ENCODE data around the gene PDP2.

Gene PDP2, protein sequence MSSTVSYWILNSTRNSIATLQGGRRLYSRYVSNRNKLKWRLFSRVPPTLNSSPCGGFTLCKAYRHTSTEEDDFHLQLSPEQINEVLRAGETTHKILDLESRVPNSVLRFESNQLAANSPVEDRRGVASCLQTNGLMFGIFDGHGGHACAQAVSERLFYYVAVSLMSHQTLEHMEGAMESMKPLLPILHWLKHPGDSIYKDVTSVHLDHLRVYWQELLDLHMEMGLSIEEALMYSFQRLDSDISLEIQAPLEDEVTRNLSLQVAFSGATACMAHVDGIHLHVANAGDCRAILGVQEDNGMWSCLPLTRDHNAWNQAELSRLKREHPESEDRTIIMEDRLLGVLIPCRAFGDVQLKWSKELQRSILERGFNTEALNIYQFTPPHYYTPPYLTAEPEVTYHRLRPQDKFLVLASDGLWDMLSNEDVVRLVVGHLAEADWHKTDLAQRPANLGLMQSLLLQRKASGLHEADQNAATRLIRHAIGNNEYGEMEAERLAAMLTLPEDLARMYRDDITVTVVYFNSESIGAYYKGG

DNA sequence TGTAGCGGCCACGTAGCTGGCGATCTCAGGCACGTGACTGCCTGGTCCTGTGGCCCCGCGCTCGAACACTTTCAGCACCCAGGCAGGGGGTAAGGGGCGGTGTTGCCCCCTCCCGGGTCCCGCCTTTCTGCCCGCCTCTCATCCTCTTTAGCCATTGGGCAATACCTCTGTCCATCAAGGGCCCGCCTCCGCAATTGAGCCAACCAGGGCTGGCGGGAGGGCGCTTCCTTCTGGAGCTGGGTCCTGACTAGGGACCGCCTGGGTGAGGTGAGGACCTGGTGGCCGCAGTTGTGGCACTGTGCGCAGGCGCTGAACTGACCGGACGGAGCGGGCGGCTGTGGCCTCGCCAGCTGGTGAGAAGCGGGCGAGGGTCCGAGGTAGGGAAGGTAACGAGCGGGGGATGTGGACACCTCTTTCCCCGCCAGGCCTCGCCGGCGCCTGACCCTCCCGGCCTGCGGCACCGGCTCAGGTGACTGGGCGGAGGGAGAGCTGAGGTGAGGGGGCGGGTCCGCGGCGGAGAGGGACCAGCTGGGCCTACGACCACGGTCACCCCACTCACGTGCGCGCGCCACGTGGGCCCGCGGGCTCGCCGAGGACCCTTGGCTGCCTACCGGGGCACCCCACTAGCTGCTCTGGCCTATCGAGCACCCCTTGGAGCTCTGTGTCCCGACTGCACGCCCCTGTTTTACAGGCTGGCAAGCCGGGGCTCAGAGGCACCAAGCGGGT lies at the start of gene PDP2:
Gene PDP2, plus strand, starts transcription at position 228 of the 726 bp plus-strand sequence. CDS start 3,770 bp downstream, outside the sequence.
- FAIRE-seq, result peak; percentile 33

DNA sequence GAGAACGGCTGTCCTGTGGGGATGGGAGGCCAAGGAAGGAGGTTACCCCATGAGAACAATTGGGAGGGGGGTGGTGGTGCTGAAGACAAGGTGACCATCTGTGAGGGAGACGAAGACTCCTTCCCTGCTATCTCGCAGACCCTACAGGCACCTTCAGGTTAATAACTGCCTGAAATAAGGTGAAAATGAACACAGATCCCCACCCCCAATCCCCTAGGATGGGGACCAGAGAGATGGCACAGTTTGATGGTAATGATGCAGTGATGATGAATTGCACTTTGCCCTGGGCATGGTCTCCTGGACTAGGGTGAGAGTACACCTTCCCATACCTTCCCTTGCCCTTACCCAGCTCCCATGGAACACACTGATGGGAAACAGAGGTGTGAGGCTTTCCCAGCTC lies 48.1 kb upstream of the PDP2 start:
- FAIRE-seq, result no peak

DNA sequence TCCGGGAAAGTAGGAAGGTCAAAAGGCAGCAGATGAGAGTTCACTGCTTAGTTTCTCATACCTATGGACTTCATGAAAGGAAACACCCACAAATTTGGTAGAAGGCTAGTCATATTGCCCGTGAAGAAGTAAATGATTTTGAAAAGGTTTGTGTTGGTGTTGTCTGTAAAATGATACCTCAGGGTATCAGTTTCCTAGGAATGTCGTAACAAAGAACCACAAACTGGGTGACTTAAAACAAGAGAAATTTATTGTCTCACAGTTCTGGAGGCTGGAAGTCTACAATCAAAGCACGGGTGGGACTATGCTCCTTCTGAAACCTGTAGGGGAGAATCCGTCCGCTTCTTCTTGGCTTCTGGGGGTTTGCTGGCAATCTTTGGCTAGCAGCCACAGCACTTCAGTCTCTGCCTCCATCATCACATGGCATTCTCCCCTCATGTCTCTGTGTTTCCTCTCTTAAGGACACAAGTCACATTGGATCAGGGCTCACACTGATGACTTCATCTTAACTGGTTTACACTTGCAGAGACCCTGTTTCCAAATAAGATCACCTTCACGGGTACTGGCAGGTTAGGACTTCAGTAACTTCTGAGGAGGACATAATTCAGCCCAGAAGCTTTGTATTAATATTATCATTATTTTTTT lies 47.5 kb upstream of the PDP2 start:
- FAIRE-seq, result no peak

DNA sequence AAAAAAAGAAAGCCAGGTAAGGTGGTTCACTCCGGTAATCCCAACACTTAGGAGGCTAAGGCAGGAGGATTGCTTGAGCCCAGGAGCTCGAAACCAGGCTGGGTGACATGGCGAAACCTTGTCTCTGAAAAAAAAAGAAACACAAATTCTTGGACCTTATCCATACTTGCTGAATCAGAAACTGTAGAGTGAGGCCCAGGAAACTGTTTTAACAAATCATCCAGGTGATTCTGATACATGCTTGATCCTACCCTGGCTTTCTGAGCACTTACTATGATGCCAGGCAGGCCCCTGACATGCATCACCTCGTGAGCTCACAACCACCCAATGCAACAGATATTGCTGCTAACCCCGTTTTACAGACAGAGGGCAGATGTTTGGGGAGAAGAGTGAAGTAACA lies 45.6 kb upstream of the PDP2 start:
- FAIRE-seq, result no peak

DNA sequence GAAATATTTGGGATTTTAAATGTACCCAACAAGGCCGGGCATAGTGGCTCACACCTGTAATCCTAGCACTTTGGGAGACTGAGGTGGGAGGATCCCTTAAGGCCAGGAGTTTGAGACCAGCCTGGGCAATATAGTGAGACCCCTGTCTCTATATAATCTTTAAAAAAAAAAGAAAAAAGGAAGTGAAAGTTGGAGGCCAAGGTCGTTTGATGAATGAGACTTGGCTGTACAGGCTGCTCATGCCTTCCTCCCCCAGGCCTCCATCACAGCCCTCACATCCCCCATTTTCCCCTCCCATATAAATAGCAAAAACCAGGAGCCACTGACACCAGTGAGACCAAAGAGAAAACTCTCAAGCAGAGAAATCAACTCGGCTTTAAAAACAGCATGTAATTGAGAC lies 39.4 kb upstream of the PDP2 start:
- no peak for FAIRE-seq

DNA sequence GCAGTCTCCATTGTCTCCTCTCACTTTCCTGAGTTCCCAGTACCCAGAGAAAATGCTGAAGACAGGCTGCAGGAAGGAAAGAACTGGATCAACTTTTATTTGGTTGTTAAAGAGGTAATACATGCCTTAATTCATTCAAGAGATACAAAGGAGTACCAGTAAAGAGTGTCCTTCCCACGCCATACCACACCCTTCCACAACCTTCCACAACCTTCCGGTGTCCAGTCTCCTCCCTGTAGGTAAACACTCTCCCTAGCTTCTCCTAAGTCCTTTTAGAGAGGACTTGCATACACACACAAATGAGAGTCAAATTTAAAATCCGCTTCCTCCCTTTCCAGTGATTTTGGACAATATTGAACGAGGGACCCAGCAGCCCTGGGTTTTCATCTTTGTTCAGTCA lies 38.9 kb upstream of the PDP2 start:
- FAIRE-seq, result no peak

DNA sequence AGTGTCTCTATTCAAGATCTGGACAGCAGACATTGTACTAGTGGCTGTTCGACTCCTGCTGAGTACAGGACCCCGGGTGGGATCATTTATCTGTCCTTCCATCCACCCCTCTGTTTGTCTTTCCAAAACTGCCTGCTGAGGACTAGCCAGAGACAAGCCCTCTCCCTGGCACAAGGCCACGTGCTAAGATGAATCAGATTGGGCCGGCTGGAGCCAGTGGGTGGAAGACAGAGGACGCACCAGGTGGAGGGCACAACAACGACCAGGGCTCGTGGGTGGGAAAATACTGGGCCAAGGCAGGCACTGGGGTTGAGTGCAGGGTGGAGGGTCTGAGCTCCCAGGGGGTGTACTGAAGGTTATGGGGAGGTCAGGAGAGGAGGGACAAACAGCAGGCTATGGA lies 37.5 kb upstream of the PDP2 start:
- no peak for FAIRE-seq

DNA sequence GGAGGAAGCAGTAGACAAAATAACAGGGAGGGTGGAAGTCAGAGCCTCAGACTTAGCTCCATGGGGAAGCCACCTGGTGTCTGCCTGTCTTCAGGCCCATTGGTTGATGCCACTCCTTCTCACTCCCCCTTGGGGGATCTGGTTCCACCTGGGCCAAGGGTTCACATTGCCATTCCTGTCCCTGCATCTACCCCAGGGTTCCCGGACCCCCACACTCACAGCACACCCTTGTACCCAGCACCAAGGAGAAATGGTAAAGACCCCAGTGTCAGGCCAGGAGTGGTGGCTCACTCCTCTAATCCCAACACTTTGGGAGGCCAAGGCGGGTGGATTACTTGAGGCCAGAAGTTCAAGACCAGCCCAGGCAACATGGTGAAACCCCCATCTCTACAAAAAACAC lies 37.1 kb upstream of the PDP2 start:
- FAIRE-seq, result no peak

DNA sequence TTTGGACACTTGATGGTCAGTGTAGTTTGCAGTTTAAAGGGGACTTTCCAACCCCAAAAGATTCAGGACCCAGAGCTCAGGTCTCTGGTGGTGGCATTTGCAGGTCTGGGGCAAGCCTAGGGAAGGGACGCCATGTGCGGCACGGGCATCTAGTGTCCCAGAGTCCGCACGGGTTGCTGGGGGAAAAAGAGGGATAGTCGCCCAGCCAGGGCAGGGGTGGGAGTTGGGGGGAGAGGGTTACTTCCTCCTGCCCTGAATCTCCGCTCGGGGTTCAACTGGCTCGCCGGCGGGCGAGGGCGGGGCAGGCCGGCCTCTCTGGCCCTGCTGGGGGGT lies 36.3 kb upstream of the PDP2 start:
- no peak for FAIRE-seq

DNA sequence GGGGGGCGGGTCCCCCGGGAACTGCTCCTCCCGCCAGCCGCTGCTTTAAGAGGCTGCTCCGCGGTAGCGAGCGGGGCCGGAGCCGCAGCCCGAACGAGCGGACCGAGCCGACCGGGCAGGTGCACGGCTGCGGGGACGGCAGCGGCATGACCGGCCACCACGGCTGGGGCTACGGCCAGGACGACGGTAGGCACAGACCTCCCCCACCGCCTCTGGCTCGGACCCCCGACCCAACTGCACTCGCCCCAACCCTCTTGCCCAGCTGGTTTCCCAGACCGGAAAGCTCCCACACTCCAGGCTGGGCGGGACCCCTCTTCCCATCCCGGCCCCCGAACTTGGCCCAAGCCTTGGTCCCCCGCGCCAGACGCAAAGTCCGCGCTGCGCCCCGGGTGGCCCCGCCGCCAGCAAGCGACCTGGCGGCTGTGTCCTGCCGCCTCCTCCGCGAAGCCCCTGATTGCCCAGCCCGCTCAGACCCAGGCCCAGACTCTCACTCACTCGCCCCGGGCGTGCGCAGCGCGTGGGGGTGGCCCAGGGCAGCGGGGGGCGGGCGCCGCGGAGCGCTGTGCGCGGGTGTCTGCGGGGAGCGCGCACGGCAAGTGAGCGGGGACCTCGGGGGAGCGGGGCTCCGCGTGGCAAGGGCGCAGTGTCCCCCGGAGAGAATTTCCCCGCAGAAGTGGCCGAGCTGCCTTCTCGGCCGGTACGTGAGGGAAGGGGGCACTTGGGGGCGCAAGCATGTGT lies 35.8 kb upstream of the PDP2 start, which contains the start of gene CA7:
Gene CA7, plus strand, starts transcription at position 73 of the 738 bp plus-strand sequence. Its CDS starts 74 bp downstream, at position 147.
- FAIRE-seq, result no peak

DNA sequence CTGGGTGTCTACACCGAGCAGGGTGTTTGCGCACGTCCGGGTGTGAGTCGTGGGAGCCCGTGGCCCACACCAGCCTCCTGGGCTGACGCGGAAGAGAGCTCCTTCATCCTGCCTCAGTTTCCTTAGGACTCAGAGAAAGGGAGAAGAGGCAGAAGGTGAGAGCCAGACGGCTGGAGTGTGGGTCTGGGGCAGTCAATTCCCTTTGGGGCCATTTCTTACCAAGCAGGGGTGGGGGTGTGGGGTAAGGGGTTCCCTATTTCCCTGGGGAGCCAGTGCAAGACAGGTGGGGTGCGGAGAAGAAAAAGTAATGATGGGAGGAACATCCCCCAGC lies 35.3 kb upstream of the PDP2 start:
- FAIRE-seq, result no peak

DNA sequence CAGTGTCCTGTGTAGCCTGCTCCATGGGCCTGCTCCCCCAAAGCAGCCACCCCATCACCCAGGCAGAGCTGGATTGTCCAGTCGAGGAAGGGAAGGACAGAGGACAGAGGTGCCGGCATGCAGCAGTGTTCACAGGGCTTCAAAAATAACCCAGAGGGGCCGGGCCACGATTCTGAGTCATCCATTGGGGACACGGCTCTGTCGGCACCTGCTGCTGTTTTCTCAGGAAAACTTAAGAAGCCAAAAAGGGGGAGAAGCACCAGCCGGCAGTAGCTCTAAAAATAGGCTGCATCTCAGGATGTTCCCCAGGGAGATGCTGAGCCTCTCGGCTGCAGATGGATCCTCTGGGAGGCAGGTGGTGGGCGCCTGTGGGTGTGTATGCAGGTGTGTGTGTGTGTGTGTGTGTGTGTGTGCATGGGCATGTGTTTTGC lies 34.5 kb upstream of the PDP2 start:
- no peak for FAIRE-seq

DNA sequence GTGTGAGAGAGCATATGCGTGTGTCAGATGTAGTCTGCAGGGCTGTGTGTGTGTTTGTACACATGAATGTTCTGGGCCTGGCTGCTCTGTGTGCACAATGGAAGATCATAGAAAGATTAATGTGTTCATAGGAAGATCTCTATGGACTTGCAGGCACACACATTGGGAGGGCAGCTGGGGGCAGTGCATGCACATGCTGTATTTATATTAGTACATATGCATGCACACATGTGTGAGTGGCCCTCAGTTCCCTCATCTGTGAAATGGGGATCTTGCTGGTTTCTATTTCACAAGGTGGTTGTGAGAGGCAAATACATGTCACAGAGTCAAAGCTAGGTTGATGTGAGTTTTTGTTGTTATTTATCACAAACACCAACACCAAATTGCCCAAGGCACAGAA lies 34.0 kb upstream of the PDP2 start:
- FAIRE-seq, result no peak

DNA sequence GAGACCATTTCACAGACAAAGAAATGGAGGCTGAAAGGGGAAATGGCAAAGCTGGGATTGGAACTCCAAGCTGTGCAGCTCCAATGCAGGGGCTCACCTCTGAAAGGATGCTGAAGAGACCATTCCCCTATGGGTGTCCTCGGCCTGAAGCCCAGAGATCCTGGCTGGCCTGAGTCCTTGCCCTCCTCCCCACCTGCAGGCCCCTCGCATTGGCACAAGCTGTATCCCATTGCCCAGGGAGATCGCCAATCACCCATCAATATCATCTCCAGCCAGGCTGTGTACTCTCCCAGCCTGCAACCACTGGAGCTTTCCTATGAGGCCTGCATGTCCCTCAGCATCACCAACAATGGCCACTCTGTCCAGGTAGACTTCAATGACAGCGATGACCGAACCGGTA lies 33.5 kb upstream of the PDP2 start:
- no peak for FAIRE-seq

DNA sequence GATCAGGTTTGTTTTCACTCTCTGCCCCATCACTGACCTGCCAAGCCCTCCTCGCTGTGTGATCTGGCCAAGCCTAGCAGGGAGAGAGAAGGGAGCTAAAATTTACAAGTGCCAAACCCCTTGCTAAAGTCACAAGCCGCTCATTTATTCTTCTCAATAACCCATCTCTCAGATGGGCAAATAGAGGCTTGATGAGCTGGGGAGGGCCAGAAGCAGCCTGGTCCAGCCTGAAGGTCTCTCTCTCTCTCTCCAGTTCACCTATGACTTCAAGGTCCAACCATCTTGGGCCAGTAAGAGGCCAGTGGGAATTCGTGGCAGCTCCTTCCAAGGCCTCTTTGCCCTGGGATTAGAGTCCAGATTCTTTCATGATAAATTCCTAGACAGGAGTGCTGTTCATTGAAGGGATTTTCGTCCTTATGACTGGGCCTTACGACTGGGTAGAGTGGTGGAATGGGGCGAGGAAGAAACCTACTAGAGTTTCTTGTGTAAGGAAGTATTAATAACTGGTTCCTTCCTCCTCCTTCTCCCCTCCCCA lies 32.7 kb upstream of the PDP2 start:
- no peak for FAIRE-seq

DNA sequence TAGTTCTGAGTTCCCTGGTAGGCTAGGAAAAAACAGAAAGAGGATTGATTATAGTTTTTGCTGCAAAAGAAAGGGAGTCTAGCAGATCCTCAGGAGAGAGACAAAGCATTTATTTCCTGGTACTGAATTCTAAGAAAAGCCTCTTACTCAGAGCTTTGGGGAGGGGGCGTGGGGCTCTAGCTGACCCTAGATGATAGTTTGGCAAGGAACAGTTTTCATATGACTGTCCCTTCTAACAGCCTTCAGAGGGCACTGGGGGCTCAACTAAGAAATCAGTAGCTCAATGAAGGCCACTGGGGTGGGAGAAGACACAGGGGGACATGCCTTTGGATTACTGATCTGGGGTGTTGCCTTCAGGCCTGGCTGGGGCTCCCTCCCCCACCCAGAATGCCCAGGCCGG lies 32.1 kb upstream of the PDP2 start:
- no peak for FAIRE-seq

DNA sequence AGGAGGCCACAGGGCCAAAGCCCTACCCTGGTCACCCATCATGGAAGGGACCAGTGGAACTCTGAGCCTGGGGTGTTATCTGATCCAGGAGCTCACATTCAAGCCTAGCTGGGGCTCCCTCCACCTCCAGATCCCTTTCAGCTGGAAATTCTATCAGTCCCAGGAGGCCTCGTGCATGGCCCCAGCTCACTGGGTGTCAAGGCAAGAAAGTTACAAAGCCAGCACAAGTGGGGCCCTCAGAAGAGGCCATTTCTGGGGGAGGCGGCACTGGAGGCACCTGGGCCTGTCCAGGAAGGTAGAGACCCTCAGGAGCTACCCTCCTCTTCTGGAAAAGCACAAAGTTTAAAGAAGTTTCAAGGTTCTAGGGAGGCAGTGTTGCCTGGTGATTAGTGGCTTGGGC lies 31.3 kb upstream of the PDP2 start:
- no peak for FAIRE-seq

DNA sequence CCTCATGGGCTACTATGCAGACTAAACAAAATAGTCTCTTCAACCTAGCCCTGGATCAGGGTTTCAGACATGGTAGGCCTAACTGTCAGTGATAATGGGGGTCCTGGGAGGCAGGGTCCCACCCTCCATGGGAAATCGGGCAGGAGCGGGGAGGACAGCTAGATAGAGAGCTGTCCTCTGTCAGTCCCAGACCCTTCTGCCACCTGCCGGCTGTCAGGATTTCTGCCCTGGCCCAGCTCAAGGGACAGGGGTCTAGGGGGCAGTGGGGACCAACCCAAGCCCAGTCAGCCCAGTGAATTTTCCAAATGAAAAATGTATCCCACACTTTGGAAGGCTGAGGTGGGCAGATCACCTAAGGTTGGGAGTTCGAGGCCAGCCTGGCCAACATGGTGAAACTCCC lies 30.8 kb upstream of the PDP2 start:
- FAIRE-seq, result no peak

DNA sequence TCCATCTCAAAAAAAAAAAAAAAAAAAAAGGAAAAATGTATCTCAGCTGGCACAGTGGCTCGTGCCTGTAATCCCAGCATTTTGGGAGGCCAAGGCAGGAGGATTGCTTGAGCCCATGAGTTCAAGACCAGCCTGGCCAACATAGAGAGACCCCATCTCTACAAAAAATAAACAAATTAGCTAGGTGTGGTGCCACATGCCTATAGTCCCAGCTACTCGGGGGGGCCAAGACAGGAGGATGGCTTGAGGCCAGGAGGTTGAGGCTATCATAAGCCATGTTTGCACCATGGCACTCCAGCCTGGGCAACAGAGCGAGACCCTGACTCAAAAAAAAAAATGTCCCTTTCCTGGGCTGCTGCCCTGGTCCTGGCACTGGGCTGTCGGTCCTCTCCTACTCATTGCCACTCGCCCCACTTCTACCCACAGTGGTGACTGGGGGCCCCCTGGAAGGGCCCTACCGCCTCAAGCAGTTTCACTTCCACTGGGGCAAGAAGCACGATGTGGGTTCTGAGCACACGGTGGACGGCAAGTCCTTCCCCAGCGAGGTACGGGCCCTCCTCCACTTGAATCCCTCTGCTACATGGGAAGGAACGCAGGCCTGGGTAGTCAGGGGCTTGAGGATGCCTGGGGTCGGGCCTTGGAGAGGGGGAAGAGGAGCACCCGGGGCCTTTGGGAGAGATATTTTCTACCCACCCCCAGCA lies 30.1 kb upstream of the PDP2 start:
- FAIRE-seq, result no peak

DNA sequence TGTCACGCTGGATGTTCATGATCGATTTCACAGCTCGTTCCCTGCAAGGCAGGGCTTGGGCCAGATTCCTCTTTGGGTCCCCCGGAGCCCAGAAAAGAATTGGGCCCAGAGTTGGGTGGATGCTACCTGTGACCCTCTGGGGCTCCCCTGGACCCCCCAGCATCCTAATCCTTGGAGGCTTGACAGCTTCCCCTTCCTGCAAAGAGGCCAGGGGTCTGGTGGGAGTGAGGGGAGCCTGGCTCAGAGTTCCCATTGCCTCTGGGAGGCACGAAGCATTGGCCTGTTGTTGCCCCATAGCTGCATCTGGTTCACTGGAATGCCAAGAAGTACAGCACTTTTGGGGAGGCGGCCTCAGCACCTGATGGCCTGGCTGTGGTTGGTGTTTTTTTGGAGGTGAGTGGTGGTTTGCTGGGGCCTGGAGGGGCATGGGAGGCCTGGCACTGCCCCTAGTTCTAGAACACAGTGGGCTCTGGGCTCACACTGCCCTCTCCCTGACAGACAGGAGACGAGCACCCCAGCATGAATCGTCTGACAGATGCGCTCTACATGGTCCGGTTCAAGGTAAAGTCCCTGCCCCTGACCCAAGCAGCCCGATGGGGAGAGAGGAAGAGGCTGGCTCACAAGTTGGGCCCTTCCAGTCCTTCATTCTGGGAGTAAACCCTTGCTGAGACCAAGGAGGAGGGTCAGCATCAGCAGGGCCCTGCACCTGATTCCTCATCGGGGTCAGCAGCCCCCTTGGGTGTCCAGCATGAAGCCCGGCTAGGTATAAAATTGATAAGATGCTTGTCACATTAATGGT lies 28.9 kb upstream of the PDP2 start:
- no peak for FAIRE-seq

Data from endometrium (tissue), 2 donors.